Panc1 (cell line): ENCODE measurements around the gene SDK2. TPM values are rescaled to one million over a fixed set of nuclear protein-coding genes. Genes with fewer than 3 reads are reported as not detected.

Source experiments
- ATAC-seq: fragments of 200-7000 bp; cut with Tn5 transposase; 2 replicates; pipeline ENCODE4 v1.9.1; 2020; ENCODE audit warnings: mild to moderate bottlenecking, moderate library complexity
- BruUV-seq: library from RNA; stranded (reverse); fragments of 400-500 nt; replicated peaks from 2 replicates; lab custom pipeline; 2021; lab: Mats Ljungman, UMichigan
- CTCF ChIA-PET: fragments of 300-600 bp; sonication (Branson Sonifier 250); formaldehyde crosslinking; loops from one replicate; lab custom pipeline; 2022; ENCODE audit warnings: antibody characterized with exemption; lab: Charles Lee
- POLR2A ChIA-PET: fragments of 300-600 bp; sonication (Branson Sonifier 250); formaldehyde crosslinking; loops from one replicate; lab custom pipeline; 2022; ENCODE audit warnings: antibody characterized with exemption; lab: Charles Lee
- DNase-seq: peaks from one replicate; pipeline ENCODE4 v3.0.0-alpha.2; 2010; ENCODE audit warnings: low read depth, low spot score
- H3K27ac ChIP-seq: 2 replicates; pipeline ENCODE4 v1.5.1; 2011; ENCODE audit warnings: mild to moderate bottlenecking, low read length, inconsistent platforms
- H3K27me3 ChIP-seq: fragments of 200-500 bp; sonication (Bioruptor generic); 2 replicates; pipeline ENCODE4 v1.6.0; 2014; ENCODE audit warnings: low read length, inconsistent platforms; ENCODE audit not compliant: control insufficient read depth, insufficient read depth
- H3K36me3 ChIP-seq: fragments of 200-500 bp; sonication (Bioruptor generic); 2 replicates; pipeline ENCODE4 v1.5.1; 2014; ENCODE audit warnings: inconsistent platforms, mild to moderate bottlenecking, low read length, moderate library complexity; ENCODE audit not compliant: control insufficient read depth, insufficient read depth
- H3K4me1 ChIP-seq: 2 replicates; pipeline ENCODE4 v1.5.1; 2011; ENCODE audit warnings: inconsistent platforms, mild to moderate bottlenecking, low read length, moderate library complexity; ENCODE audit not compliant: control insufficient read depth, insufficient read depth
- H3K4me3 ChIP-seq, 2 experiments: 2 replicates each; pipeline ENCODE4 v1.5.1; 2011 to 2012; ENCODE audit warnings: low read depth in 2 of 2, low read length in 2 of 2, mild to moderate bottlenecking in 2 of 2, inconsistent platforms in 1 of 2, moderate library complexity in 1 of 2
- H3K9me3 ChIP-seq: fragments of 200-500 bp; sonication (Bioruptor generic); 2 replicates; pipeline ENCODE4 v1.5.1; 2014; ENCODE audit warnings: low read depth, mild to moderate bottlenecking, inconsistent platforms, low read length, moderate library complexity; ENCODE audit not compliant: control insufficient read depth, insufficient read depth
- POLR2AphosphoS5 ChIP-seq: IDR thresholded peaks from 2 replicates; pipeline ENCODE4 v1.6.1; 2012; ENCODE audit warnings: mild to moderate bottlenecking, low read depth, low read length, moderate library complexity
- SIN3A ChIP-seq: IDR thresholded peaks from 2 replicates; pipeline ENCODE4 v1.6.1; 2012; ENCODE audit warnings: low read depth, mild to moderate bottlenecking, low read length, moderate library complexity, borderline replicate concordance; ENCODE audit not compliant: insufficient read depth
- TCF7L2 ChIP-seq: IDR thresholded peaks from 2 replicates; pipeline ENCODE4 v1.6.1; 2011; ENCODE audit warnings: mild to moderate bottlenecking, low read depth, low read length, inconsistent platforms
- in situ Hi-C: cut with HindIII; loops from 2 replicates; pipeline ENCODE4 v1.10.0; 2016; ENCODE audit warnings: low sequenced_read_pairs, low pct_unique_long_range_greater_than_20kb
- intact Hi-C: fragments of 100-400 bp; cut with micrococcal nuclease; formaldehyde crosslinking; loops from one replicate; pipeline ENCODE4 v1.10.0; 2022; ENCODE audit not compliant: unreplicated experiment
- total RNA-seq: library from RNA; stranded (reverse); gene quantifications from one replicate; pipeline ENCODE4 v1.2.1, GENCODE V29; 2021; ENCODE audit not compliant: unreplicated experiment
- TF ChIP-seq, protein P1 (sequence below), 2 experiments: IDR thresholded peaks; 2 replicates each; pipeline ENCODE4 v1.6.1; 2011 to 2012; ENCODE audit warnings: low read depth in 2 of 2, control low read depth in 1 of 2, low read length in 1 of 2, mild to moderate bottlenecking in 1 of 2, moderate library complexity in 1 of 2; ENCODE audit not compliant: insufficient read depth in 1 of 2
- TF ChIP-seq, protein P2 (sequence below): fragments of 450-650 bp; IDR thresholded peaks from 2 replicates; pipeline ENCODE4 v1.5.1; 2017; ENCODE audit warnings: mild to moderate bottlenecking

Gene SDK2
- total RNA-seq, 1 experiment from 2014 or later: 0.41 TPM

DNA sequence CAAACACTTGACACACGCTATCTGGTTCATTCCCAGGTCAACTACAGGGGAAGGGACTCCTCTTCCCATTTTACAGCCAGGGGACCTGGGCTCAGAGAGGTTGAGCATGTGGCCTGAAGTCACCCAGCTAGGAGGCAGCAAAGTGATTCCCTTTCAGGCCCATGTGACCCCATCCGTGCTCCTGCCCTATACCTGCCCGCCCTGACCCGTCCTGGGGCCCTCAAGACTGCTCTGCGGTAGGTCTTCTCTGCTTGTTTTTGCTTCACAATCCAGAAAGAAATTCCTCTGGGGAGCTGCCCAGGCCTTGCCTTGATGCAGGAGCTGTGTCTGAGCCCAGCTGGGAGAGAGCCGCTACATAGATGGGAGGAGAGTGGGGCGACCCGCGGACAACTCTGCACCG is 161.4 kb downstream of the SDK2 start:
- no peaks in the 10 kb centered on the region for H3K9me3 ChIP-seq
- intact Hi-C loops (no loop called here), in situ Hi-C loops (no loop called here)
- CTCF ChIA-PET: no interaction called here
- H3K4me1 ChIP-seq: no peaks in the 10 kb centered on the region
- POLR2A ChIA-PET: no interaction called here
- TF ChIP-seq TCF7L2: no peak
- no peak for TF ChIP-seq POLR2AphosphoS5
- TF ChIP-seq SIN3A: no peak
- TF ChIP-seq, protein P1, sequence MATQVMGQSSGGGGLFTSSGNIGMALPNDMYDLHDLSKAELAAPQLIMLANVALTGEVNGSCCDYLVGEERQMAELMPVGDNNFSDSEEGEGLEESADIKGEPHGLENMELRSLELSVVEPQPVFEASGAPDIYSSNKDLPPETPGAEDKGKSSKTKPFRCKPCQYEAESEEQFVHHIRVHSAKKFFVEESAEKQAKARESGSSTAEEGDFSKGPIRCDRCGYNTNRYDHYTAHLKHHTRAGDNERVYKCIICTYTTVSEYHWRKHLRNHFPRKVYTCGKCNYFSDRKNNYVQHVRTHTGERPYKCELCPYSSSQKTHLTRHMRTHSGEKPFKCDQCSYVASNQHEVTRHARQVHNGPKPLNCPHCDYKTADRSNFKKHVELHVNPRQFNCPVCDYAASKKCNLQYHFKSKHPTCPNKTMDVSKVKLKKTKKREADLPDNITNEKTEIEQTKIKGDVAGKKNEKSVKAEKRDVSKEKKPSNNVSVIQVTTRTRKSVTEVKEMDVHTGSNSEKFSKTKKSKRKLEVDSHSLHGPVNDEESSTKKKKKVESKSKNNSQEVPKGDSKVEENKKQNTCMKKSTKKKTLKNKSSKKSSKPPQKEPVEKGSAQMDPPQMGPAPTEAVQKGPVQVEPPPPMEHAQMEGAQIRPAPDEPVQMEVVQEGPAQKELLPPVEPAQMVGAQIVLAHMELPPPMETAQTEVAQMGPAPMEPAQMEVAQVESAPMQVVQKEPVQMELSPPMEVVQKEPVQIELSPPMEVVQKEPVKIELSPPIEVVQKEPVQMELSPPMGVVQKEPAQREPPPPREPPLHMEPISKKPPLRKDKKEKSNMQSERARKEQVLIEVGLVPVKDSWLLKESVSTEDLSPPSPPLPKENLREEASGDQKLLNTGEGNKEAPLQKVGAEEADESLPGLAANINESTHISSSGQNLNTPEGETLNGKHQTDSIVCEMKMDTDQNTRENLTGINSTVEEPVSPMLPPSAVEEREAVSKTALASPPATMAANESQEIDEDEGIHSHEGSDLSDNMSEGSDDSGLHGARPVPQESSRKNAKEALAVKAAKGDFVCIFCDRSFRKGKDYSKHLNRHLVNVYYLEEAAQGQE (IDR thresholded peaks at IDR 0.05; ENCODE audit: insufficient read depth in 1 of 2, low read depth in 2 of 2, low read length in 1 of 2): no peak
- TF ChIP-seq, protein P2, sequence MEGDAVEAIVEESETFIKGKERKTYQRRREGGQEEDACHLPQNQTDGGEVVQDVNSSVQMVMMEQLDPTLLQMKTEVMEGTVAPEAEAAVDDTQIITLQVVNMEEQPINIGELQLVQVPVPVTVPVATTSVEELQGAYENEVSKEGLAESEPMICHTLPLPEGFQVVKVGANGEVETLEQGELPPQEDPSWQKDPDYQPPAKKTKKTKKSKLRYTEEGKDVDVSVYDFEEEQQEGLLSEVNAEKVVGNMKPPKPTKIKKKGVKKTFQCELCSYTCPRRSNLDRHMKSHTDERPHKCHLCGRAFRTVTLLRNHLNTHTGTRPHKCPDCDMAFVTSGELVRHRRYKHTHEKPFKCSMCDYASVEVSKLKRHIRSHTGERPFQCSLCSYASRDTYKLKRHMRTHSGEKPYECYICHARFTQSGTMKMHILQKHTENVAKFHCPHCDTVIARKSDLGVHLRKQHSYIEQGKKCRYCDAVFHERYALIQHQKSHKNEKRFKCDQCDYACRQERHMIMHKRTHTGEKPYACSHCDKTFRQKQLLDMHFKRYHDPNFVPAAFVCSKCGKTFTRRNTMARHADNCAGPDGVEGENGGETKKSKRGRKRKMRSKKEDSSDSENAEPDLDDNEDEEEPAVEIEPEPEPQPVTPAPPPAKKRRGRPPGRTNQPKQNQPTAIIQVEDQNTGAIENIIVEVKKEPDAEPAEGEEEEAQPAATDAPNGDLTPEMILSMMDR: no peak
- no peaks in the 10 kb centered on the region for H3K36me3 ChIP-seq
- H3K4me3 ChIP-seq: no peak overlapping the region
- no TSS peak for BruUV-seq
- H3K27ac ChIP-seq: no peak overlapping the region
- DNase-seq: no peak
- no peaks in the 10 kb centered on the region; the same call in 1 of the 2 replicates for H3K27me3 ChIP-seq
- no peak for ATAC-seq

DNA sequence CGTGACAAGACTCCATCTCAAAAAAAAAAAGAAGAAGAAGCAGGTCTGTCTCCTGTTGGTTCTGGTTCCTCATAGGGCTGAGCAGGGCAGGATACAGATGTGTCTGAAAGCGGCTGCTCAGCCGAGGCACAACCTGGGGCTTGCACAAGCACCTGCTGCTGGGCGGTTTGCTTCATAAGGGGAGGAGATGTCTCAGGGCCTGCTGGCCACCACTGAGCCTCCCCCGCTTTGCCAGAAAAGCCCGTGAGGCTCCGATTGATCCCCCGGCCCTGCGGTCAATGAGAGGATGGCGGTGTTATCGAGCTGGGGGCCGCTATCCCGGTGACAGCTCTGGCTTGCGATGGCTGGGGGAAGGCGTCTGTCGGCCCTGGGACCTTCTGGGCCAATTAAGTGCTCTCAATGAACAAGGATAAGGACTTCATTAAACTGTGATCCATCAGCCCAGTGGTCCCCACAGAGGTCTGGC is 162.0 kb downstream of the SDK2 start:
- no peak overlapping the region for H3K4me3 ChIP-seq
- in situ Hi-C loops (no loop called here), intact Hi-C loops (no loop called here)
- no TSS peak for BruUV-seq
- H3K36me3 ChIP-seq: no peaks in the 10 kb centered on the region
- TF ChIP-seq POLR2AphosphoS5 (no peak), SIN3A (no peak)
- TF ChIP-seq, protein P2: no peak
- TF ChIP-seq, protein P1 (IDR thresholded peaks at IDR 0.05; ENCODE audit: insufficient read depth in 1 of 2, low read depth in 2 of 2, low read length in 1 of 2): no peak
- ATAC-seq (no peak), DNase-seq (no peak)
- H3K9me3 ChIP-seq: no peaks in the 10 kb centered on the region
- POLR2A ChIA-PET: no interaction called here
- H3K27ac ChIP-seq: no peak overlapping the region
- H3K4me1 ChIP-seq: no peaks in the 10 kb centered on the region
- no peaks in the 10 kb centered on the region; the same call in 1 of the 2 replicates for H3K27me3 ChIP-seq
- CTCF ChIA-PET: no interaction called here
